HCT116 (cell line): ENCODE measurements around the gene CNTF. TPM values are rescaled to one million over a fixed set of nuclear protein-coding genes. Genes with fewer than 3 reads are reported as not detected.

Source experiments
- ATAC-seq: fragments of 200-7000 bp; cut with Tn5 transposase; 2 replicates; pipeline ENCODE4 v1.9.1; 2020; ENCODE audit warnings: mild to moderate bottlenecking, moderate library complexity
- BruUV-seq: library from RNA; stranded (reverse); fragments of 400-500 nt; replicated peaks from 2 replicates; lab custom pipeline; 2021; lab: Mats Ljungman, UMichigan
- CTCF ChIA-PET: fragments of 300-600 bp; sonication (Branson Sonifier 250); formaldehyde crosslinking; loops from one replicate; lab custom pipeline; 2021; ENCODE audit warnings: antibody characterized with exemption; lab: Charles Lee
- POLR2A ChIA-PET: fragments of 300-600, 350-600 bp; sonication (Branson Sonifier 250); formaldehyde crosslinking; loops from one replicate; lab custom pipeline; 2021; ENCODE audit warnings: antibody characterized with exemption; lab: Charles Lee
- RAD21 ChIA-PET, 2 experiments: fragments of 300-600 bp; sonication (Branson Sonifier 250); formaldehyde crosslinking; loops; one replicate each; lab custom pipeline; 2023; ENCODE audit warnings: low total read pairs in 2 of 2; ENCODE audit not compliant: uncharacterized antibody in 2 of 2, unreplicated experiment in 2 of 2, low non-redundant PET in 1 of 2; lab: Charles Lee
- DNase-seq: peaks from one replicate; pipeline ENCODE4 v3.0.0-alpha.2; 2010; ENCODE audit warnings: low read depth, low spot score
- H2AFZ ChIP-seq: fragments of 200-600 bp; shearing (Covaris generic), sonication (generic); 2 replicates; pipeline ENCODE4 v1.6.1; 2017; ENCODE audit warnings: low read depth, mixed run types, mixed read lengths, antibody characterized with exemption, low read length; ENCODE audit not compliant: poor library complexity, severe bottlenecking
- H3K27ac ChIP-seq: 2 replicates; pipeline ENCODE4 v1.5.1; 2012; ENCODE audit warnings: low read depth, low read length
- H3K27me3 ChIP-seq: fragments of 200-600 bp; sonication (generic); 2 replicates; pipeline ENCODE4 v1.6.1; 2016; ENCODE audit warnings: mixed run types, low read length, mixed read lengths; ENCODE audit not compliant: insufficient read depth
- H3K36me3 ChIP-seq, 2 experiments: fragments of 200-500 bp in 1 of 2; fragments of 200-600 bp in 1 of 2; sonication (Bioruptor generic) in 1 of 2; sonication (generic) in 1 of 2; 2 replicates each; pipeline versions ENCODE4 v1.5.1 to v1.6.1; 2014 to 2016; ENCODE audit warnings: low read length in 2 of 2, inconsistent platforms in 1 of 2, mixed read lengths in 1 of 2, mixed run types in 1 of 2; ENCODE audit not compliant: insufficient read depth in 2 of 2, control insufficient read depth in 1 of 2
- H3K4me1 ChIP-seq, 2 experiments: fragments of 200-600 bp in 1 of 2; sonication (generic) in 1 of 2; 2 replicates each; pipeline versions ENCODE4 v1.5.1 to v1.6.1; 2012 to 2017; ENCODE audit warnings: low read length in 2 of 2, inconsistent platforms in 1 of 2, mild to moderate bottlenecking in 1 of 2, mixed read lengths in 1 of 2, mixed run types in 1 of 2, moderate library complexity in 1 of 2; ENCODE audit not compliant: insufficient read depth in 2 of 2, control insufficient read depth in 1 of 2
- H3K4me2 ChIP-seq: fragments of 200-600 bp; sonication (generic); 2 replicates; pipeline ENCODE4 v1.6.1; 2017; ENCODE audit warnings: mixed run types, low read length, mixed read lengths
- H3K4me3 ChIP-seq, 2 experiments: fragments of 200-600 bp in 1 of 2; sonication (generic) in 1 of 2; replicated peaks in 1 of 2; 2 replicates each; pipeline ENCODE4 v1.5.1; 2011 to 2016; ENCODE audit warnings: low read length in 2 of 2, control low read depth in 1 of 2, low read depth in 1 of 2, mild to moderate bottlenecking in 1 of 2, mixed read lengths in 1 of 2, mixed run types in 1 of 2
- H3K79me2 ChIP-seq: fragments of 200-600 bp; sonication (generic); 2 replicates; pipeline ENCODE4 v1.6.1; 2017; ENCODE audit warnings: mild to moderate bottlenecking, mixed run types, low read length, moderate library complexity, mixed read lengths; ENCODE audit not compliant: insufficient read depth
- H3K9ac ChIP-seq: fragments of 200-600 bp; sonication (generic); 2 replicates; pipeline ENCODE4 v1.6.1; 2016; ENCODE audit warnings: low read length, mixed read lengths
- H3K9me2 ChIP-seq: fragments of 200-600 bp; sonication (generic), shearing (Covaris generic); 2 replicates; pipeline ENCODE4 v1.6.1; 2017; ENCODE audit warnings: mixed run types, mild to moderate bottlenecking, moderate library complexity; ENCODE audit not compliant: insufficient read depth
- H3K9me3 ChIP-seq, 2 experiments: fragments of 200-500 bp in 1 of 2; fragments of 200-600 bp in 1 of 2; sonication (Bioruptor generic) in 1 of 2; sonication (generic) in 1 of 2; 2 replicates each; pipeline ENCODE4 v1.6.1; 2014 to 2017; ENCODE audit warnings: low read length in 2 of 2, mixed read lengths in 2 of 2, inconsistent platforms in 1 of 2, low read depth in 1 of 2, mild to moderate bottlenecking in 1 of 2, mixed run types in 1 of 2, moderate library complexity in 1 of 2; ENCODE audit not compliant: control insufficient read depth in 1 of 2, insufficient read depth in 1 of 2
- H4K20me1 ChIP-seq: fragments of 200-600 bp; sonication (generic), shearing (Covaris generic); 2 replicates; pipeline ENCODE4 v1.6.1; 2017; ENCODE audit warnings: mixed run types, mild to moderate bottlenecking, moderate library complexity; ENCODE audit not compliant: insufficient read depth
- CBX3 ChIP-seq: IDR thresholded peaks from 2 replicates; pipeline ENCODE4 v1.6.1; 2012; ENCODE audit warnings: low read depth
- CEBPB ChIP-seq: IDR thresholded peaks from 2 replicates; pipeline ENCODE4 v1.6.1; 2012; ENCODE audit warnings: low read depth
- EGR1 ChIP-seq: IDR thresholded peaks from 2 replicates; pipeline ENCODE4 v1.6.1; 2012; ENCODE audit warnings: low read depth
- ELF1 ChIP-seq: IDR thresholded peaks from 2 replicates; pipeline ENCODE4 v1.6.1; 2012; ENCODE audit warnings: low read depth, borderline replicate concordance
- EZH2 ChIP-seq: fragments of 200-600 bp; sonication (generic); IDR thresholded peaks from 2 replicates; pipeline ENCODE4 v1.6.1; 2017; ENCODE audit warnings: antibody characterized with exemption, mixed run types
- EZH2phosphoT487 ChIP-seq: fragments of 200-600 bp; IDR thresholded peaks from 2 replicates; pipeline ENCODE4 v1.6.1; 2018; ENCODE audit warnings: antibody characterized with exemption, borderline replicate concordance
- FOSL1 ChIP-seq: IDR thresholded peaks from 2 replicates; pipeline ENCODE4 v1.6.1; 2012; ENCODE audit warnings: low read depth
- JUND ChIP-seq: IDR thresholded peaks from 2 replicates; pipeline ENCODE4 v1.6.1; 2012
- POLR2A ChIP-seq: IDR thresholded peaks from 2 replicates; pipeline ENCODE4 v1.7.0; 2011; ENCODE audit warnings: borderline replicate concordance; ENCODE audit not compliant: insufficient read depth, insufficient read length; ENCODE audit errors: extremely low read depth
- SIN3A ChIP-seq: IDR thresholded peaks from 2 replicates; pipeline ENCODE4 v1.6.1; 2012; ENCODE audit warnings: low read depth
- TCF7L2 ChIP-seq: IDR thresholded peaks from 2 replicates; pipeline ENCODE4 v1.7.0; 2011; ENCODE audit warnings: borderline replicate concordance, inconsistent platforms; ENCODE audit not compliant: insufficient read depth, insufficient read length; ENCODE audit errors: extremely low read depth
- ZBTB33 ChIP-seq: IDR thresholded peaks from 2 replicates; pipeline ENCODE4 v1.6.1; 2011; ENCODE audit warnings: mild to moderate bottlenecking, low read length, moderate library complexity; ENCODE audit not compliant: insufficient replicate concordance; ENCODE audit errors: extremely low read depth
- ZFX ChIP-seq: fragments of 450-650 bp; IDR thresholded peaks from 2 replicates; pipeline ENCODE4 v1.6.1; 2017
- ZNF274 ChIP-seq: fragments of 200-500 bp; sonication (Bioruptor generic); IDR thresholded peaks from 2 replicates; pipeline ENCODE4 v1.6.1; 2014; ENCODE audit warnings: mild to moderate bottlenecking, low read depth, low read length, inconsistent platforms
- intact Hi-C: fragments of 100-400 bp; cut with micrococcal nuclease; formaldehyde crosslinking; loops from 2 replicates; pipeline ENCODE4 v1.10.0; 2022
- total RNA-seq: library from RNA; stranded (reverse); gene quantifications from one replicate; pipeline ENCODE4 v1.2.1, GENCODE V29; 2021; ENCODE audit not compliant: unreplicated experiment
- TF ChIP-seq, protein P1 (sequence below): IDR thresholded peaks from 2 replicates; pipeline ENCODE4 v1.6.1; 2012
- TF ChIP-seq, protein P2 (sequence below): IDR thresholded peaks from 2 replicates; pipeline ENCODE4 v1.6.1; 2012; ENCODE audit warnings: low read depth
- TF ChIP-seq, protein P3 (sequence below): IDR thresholded peaks from 2 replicates; pipeline ENCODE4 v1.6.1; 2012
- TF ChIP-seq, protein P4 (sequence below), 3 experiments: fragments of 200-600 bp in 1 of 3; sonication (generic) in 1 of 3; IDR thresholded peaks in 2 of 3; conservative IDR thresholded peaks in 1 of 3; 2 replicates each; pipeline ENCODE4 v1.5.1; 2012 to 2017; ENCODE audit warnings: low read depth in 2 of 3, low read length in 2 of 3, antibody characterized with exemption in 1 of 3, borderline replicate concordance in 1 of 3, control low read depth in 1 of 3, mild to moderate bottlenecking in 1 of 3, mixed read lengths in 1 of 3, mixed run types in 1 of 3, moderate library complexity in 1 of 3; ENCODE audit not compliant: insufficient read depth in 1 of 3

The CNTF gene
- total RNA-seq, 1 experiment from 2014 or later, result 2.3 TPM

- peaks cover 63% of the 10 kb centered on the region for H3K79me2 ChIP-seq
- ATAC-seq (peak; percentile 57), DNase-seq (peak; percentile 78)
- RAD21 ChIA-PET, result no interaction called here
- intact Hi-C loops, result loop anchor here (5.0 kb wide), 6 partner anchors 38 to 912 kb away; partner anchors contain the start of genes FAM111A, MED19, TMX2 and ZDHHC5
- H2AFZ ChIP-seq, result no peak overlapping the region
- POLR2A ChIA-PET, result no interaction called here
- peaks cover 8% of the 10 kb centered on the region; the same call in 1 of the 2 replicates for H4K20me1 ChIP-seq
- peak overlapping the region; percentile 79 for H3K4me2 ChIP-seq
- CTCF ChIA-PET, result interaction anchor here (1.1 to 3.2 kb wide), 3 partner anchors 12 to 50 kb away, joined by 4 to 21 read pairs (median 15); no protein-coding TSS in a partner anchor
- H3K36me3 ChIP-seq, result no peaks in the 10 kb centered on the region
- BruUV-seq, result no TSS peak
- H3K4me3 ChIP-seq, result peak overlapping the region; percentile 78 to 88
- peak overlapping the region; percentile 93 for H3K9ac ChIP-seq
- H3K27ac ChIP-seq, result peak overlapping the region; percentile 97
- no peaks in the 10 kb centered on the region for H3K27me3 ChIP-seq
- H3K9me2 ChIP-seq, result no peaks in the 10 kb centered on the region
- H3K9me3 ChIP-seq, result no peaks in the 10 kb centered on the region
- peaks cover 15 to 23% of the 10 kb centered on the region in 2 experiments for H3K4me1 ChIP-seq
- TF ChIP-seq ZBTB33, result no peak
- no peak for TF ChIP-seq CEBPB
- TF ChIP-seq EGR1, result no peak
- TF ChIP-seq ZNF274, result no peak
- TF ChIP-seq, protein P1, sequence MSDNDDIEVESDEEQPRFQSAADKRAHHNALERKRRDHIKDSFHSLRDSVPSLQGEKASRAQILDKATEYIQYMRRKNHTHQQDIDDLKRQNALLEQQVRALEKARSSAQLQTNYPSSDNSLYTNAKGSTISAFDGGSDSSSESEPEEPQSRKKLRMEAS, result peak; percentile 98
- TF ChIP-seq EZH2, result no peak
- TF ChIP-seq POLR2A, result peak; percentile 37
- TF ChIP-seq CBX3, result peak; percentile 77; the same call in 1 of the 2 replicates
- TF ChIP-seq SIN3A, result peak; percentile 86
- TF ChIP-seq, protein P2, sequence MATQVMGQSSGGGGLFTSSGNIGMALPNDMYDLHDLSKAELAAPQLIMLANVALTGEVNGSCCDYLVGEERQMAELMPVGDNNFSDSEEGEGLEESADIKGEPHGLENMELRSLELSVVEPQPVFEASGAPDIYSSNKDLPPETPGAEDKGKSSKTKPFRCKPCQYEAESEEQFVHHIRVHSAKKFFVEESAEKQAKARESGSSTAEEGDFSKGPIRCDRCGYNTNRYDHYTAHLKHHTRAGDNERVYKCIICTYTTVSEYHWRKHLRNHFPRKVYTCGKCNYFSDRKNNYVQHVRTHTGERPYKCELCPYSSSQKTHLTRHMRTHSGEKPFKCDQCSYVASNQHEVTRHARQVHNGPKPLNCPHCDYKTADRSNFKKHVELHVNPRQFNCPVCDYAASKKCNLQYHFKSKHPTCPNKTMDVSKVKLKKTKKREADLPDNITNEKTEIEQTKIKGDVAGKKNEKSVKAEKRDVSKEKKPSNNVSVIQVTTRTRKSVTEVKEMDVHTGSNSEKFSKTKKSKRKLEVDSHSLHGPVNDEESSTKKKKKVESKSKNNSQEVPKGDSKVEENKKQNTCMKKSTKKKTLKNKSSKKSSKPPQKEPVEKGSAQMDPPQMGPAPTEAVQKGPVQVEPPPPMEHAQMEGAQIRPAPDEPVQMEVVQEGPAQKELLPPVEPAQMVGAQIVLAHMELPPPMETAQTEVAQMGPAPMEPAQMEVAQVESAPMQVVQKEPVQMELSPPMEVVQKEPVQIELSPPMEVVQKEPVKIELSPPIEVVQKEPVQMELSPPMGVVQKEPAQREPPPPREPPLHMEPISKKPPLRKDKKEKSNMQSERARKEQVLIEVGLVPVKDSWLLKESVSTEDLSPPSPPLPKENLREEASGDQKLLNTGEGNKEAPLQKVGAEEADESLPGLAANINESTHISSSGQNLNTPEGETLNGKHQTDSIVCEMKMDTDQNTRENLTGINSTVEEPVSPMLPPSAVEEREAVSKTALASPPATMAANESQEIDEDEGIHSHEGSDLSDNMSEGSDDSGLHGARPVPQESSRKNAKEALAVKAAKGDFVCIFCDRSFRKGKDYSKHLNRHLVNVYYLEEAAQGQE, result no peak
- TF ChIP-seq, protein P3, sequence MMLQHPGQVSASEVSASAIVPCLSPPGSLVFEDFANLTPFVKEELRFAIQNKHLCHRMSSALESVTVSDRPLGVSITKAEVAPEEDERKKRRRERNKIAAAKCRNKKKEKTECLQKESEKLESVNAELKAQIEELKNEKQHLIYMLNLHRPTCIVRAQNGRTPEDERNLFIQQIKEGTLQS, result no peak
- no peak for TF ChIP-seq ELF1
- TF ChIP-seq JUND, result no peak
- TF ChIP-seq TCF7L2, result peak; percentile 51
- no peak for TF ChIP-seq EZH2phosphoT487
- no peak for TF ChIP-seq FOSL1
- TF ChIP-seq, protein P4, sequence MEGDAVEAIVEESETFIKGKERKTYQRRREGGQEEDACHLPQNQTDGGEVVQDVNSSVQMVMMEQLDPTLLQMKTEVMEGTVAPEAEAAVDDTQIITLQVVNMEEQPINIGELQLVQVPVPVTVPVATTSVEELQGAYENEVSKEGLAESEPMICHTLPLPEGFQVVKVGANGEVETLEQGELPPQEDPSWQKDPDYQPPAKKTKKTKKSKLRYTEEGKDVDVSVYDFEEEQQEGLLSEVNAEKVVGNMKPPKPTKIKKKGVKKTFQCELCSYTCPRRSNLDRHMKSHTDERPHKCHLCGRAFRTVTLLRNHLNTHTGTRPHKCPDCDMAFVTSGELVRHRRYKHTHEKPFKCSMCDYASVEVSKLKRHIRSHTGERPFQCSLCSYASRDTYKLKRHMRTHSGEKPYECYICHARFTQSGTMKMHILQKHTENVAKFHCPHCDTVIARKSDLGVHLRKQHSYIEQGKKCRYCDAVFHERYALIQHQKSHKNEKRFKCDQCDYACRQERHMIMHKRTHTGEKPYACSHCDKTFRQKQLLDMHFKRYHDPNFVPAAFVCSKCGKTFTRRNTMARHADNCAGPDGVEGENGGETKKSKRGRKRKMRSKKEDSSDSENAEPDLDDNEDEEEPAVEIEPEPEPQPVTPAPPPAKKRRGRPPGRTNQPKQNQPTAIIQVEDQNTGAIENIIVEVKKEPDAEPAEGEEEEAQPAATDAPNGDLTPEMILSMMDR (IDR thresholded peaks at IDR 0.05 in 2 of 3, conservative IDR thresholded peaks at IDR 0.05 in 1 of 3; ENCODE audit: borderline replicate concordance in 1 of 3, insufficient read depth in 1 of 3, low read depth in 2 of 3, low read length in 2 of 3), result peak; percentile 28 to 77 (median 66); a peak in 5 of 6 replicates
- TF ChIP-seq ZFX, result peak; percentile 88
Measured at GRCh38 chr11:58579192-58580129, 43.0 kb upstream of the CNTF start.
